DND-41 (cell line): ENCODE results near the gene GPR162.

ENCODE experiments used
- EZH2 ChIP-seq: IDR thresholded peaks from 3 replicates; pipeline ENCODE4 v1.6.1; 2012; ENCODE audit warnings: borderline replicate concordance, low read depth, mild to moderate bottlenecking, moderate library complexity, low read length, inconsistent platforms; ENCODE audit not compliant: severe bottlenecking
- TF ChIP-seq, protein P1 (sequence below): IDR thresholded peaks from 2 replicates; pipeline ENCODE4 v1.5.1; 2012; ENCODE audit warnings: borderline replicate concordance, low read length, moderate library complexity, mild to moderate bottlenecking; ENCODE audit not compliant: poor library complexity, severe bottlenecking; ENCODE audit errors: extremely low read depth

DNA sequence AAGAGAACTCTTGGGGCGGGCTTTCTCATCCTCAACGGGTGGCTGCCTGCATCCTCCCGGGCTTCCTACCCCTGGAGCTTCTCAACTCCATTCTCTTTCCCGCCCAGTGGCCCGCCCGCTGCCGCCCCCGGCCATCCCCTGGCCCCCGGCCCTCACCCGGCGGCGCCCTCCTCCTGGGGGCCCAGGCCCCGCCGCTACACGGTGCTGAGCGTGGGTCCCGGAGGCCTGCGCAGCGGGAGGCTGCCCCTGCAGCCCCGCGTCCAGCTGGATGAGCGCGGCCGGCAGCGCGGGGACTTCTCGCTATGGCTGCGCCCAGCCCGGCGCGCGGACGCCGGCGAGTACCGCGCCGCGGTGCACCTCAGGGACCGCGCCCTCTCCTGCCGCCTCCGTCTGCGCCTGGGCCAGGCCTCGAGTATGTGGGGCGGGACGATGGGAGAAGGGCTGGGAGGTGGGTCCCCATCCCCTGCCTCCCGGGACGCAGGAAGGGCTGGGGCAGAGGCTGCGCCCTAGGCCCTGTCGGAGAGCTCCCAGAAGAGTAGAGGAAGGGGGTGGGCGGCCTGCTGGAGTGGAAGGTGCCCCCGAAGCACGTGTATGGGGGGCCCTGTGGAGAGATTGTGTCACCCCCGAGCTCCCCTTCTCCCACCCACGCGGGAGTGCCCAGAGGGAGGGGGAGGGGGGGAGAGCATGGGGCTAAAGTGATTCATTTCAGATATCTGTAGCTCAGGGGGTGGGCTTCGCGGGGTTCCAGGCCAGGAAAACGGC lies 47.9 kb upstream of the GPR162 start:
- TF ChIP-seq, protein P1, sequence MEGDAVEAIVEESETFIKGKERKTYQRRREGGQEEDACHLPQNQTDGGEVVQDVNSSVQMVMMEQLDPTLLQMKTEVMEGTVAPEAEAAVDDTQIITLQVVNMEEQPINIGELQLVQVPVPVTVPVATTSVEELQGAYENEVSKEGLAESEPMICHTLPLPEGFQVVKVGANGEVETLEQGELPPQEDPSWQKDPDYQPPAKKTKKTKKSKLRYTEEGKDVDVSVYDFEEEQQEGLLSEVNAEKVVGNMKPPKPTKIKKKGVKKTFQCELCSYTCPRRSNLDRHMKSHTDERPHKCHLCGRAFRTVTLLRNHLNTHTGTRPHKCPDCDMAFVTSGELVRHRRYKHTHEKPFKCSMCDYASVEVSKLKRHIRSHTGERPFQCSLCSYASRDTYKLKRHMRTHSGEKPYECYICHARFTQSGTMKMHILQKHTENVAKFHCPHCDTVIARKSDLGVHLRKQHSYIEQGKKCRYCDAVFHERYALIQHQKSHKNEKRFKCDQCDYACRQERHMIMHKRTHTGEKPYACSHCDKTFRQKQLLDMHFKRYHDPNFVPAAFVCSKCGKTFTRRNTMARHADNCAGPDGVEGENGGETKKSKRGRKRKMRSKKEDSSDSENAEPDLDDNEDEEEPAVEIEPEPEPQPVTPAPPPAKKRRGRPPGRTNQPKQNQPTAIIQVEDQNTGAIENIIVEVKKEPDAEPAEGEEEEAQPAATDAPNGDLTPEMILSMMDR = no peak
- TF ChIP-seq EZH2 = no peak
